ENCODE results near the gene POPDC3.
"Not testable (repeated sequence)": the region's sequence is repeated elsewhere in the genome, so short reads cannot be mapped to it uniquely, and the experiment has no call there.

POPDC3 gene

GRCh38 chr6:105184921-105185320, 5.1 kb upstream of the POPDC3 start:
- no peaks in the 10 kb centered on the region for H3K36me3 Mint-ChIP-seq
- H3K4me1 Mint-ChIP-seq, result peaks cover 5% of the 10 kb centered on the region
- H3K27ac Mint-ChIP-seq, result no peak overlapping the region
- no peak for ATAC-seq
- H3K4me3 Mint-ChIP-seq, result no peak overlapping the region
- H3K27me3 Mint-ChIP-seq, result peaks cover 51% of the 10 kb centered on the region
- no peaks in the 10 kb centered on the region for H3K9me3 Mint-ChIP-seq

GRCh38 chr6:105181981-105182515, 2.2 kb upstream of the POPDC3 start:
- Mint-ChIP-seq H3K4me3 (no peak overlapping the region), H3K4me1 (peaks cover 6% of the 10 kb centered on the region), H3K27me3 (peaks cover 68% of the 10 kb centered on the region), H3K9me3 (no peaks in the 10 kb centered on the region), H3K36me3 (no peaks in the 10 kb centered on the region), H3K27ac (no peak overlapping the region)
- no peak for ATAC-seq

DNA sequence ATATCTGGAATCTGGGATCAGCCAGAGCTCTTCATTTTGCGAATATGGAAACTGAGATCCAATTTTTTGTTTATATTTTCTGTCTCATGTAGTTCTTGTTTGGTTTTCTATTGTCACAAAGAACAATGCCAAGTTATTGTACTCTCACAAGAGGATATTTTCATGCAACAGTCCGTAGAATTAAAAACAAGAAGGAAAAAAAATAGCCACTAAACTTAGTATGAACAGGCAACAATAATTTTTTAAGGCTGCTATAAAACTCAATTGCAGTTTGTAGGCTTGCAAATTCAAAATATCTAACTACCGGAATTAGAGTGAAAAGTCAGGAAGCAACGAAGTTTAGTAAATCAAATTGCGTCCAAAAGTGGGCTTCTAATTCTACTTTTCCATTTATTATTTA, 1.2 kb downstream of the POPDC3 start:
- Mint-ChIP-seq H3K4me3 (no peak overlapping the region), H3K27ac (no peak overlapping the region), H3K4me1 (peaks cover 6% of the 10 kb centered on the region), H3K9me3 (no peaks in the 10 kb centered on the region), H3K27me3 (peaks cover 65% of the 10 kb centered on the region), H3K36me3 (no peaks in the 10 kb centered on the region)
- ATAC-seq, result no peak

GRCh38 chr6:105178110-105178509, 1.7 kb downstream of the POPDC3 start:
- ATAC-seq, result no peak
- H3K27me3 Mint-ChIP-seq, result peaks cover 65% of the 10 kb centered on the region

DNA sequence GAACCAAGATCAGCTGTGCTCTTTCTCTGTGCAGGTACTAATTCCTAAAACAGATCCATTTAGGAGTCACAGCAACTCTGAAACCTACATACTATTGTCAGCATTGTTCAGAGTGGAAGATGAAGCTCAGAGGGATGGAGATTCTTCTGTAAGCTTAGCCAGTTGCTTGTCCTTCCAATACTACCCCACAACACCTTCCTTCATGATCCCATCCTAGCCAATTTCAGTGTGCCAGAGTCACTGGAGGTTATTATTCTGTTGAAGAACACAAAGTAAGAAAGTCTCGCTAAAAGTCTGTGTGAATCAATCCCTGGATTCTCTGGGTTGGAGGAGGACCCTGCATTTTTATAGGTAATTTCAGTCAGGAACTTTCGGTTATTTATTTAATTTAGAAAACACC, 2.3 kb downstream of the POPDC3 start:
- Mint-ChIP-seq H3K9me3 (no peaks in the 10 kb centered on the region), H3K27me3 (peaks cover 59% of the 10 kb centered on the region), H3K4me1 (peaks cover 6% of the 10 kb centered on the region), H3K4me3 (no peak overlapping the region), H3K27ac (no peak overlapping the region), H3K36me3 (no peaks in the 10 kb centered on the region)
- no peak for ATAC-seq

More at GRCh38 chr6:105178110-105178509, 1.7 kb downstream of the POPDC3 start:
- peaks cover 6% of the 10 kb centered on the region for H3K4me1 Mint-ChIP-seq
- no peak overlapping the region for H3K4me3 Mint-ChIP-seq
- H3K36me3 Mint-ChIP-seq, result no peaks in the 10 kb centered on the region
- H3K27ac Mint-ChIP-seq, result no peak overlapping the region
- no peaks in the 10 kb centered on the region for H3K9me3 Mint-ChIP-seq

DNA sequence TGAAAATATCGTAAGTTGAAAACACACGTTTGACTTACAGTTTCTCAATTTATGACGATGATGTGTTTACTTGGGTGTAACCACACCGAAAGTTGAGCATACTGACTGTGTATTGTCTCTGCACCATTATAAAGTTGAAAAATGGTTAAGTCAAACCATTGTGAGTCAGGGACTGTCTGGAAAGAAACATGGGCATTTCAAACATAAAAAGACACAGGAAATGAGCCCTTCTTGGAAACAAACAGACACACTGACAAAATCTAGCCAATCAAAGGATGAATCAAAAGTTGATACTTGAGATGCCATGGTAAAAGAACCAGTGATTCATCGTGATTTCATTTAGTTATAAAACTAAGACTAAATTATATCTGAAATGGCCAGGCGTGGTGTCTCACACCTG, 5.3 kb downstream of the POPDC3 start:
- no peak for ATAC-seq
- no peaks in the 10 kb centered on the region for H3K36me3 Mint-ChIP-seq
- H3K27ac Mint-ChIP-seq, result no peak overlapping the region

DNA sequence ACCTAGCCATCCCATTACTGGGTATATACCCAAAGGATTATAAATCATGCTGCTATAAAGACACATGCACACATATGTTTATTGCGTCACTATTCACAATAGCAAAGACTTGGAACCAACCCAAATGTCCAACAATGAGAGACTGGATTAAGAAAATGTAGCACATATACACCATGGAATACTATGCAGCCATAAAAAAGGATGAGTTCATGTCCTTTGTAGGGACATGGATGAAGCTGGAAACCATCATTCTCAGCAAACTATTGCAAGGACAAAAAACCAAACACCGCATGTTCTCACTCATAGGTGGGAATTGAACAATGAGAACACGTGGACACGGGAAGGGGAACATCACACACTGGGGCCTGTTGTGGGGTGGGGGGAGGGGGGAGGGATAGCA, 7.3 kb downstream of the POPDC3 start:
- H3K27ac Mint-ChIP-seq, H3K4me1 Mint-ChIP-seq, H3K9me3 Mint-ChIP-seq, H3K36me3 Mint-ChIP-seq, H3K4me3 Mint-ChIP-seq, ATAC-seq: not testable (repeated sequence)
- H3K27me3 Mint-ChIP-seq, result peaks cover 20% of the 10 kb centered on the region

More for the DNA sequence above, 5.3 kb downstream of the POPDC3 start:
- H3K4me1 Mint-ChIP-seq, result no peaks in the 10 kb centered on the region
- no peaks in the 10 kb centered on the region for H3K9me3 Mint-ChIP-seq
- H3K27me3 Mint-ChIP-seq, result peaks cover 39% of the 10 kb centered on the region
- no peak overlapping the region for H3K4me3 Mint-ChIP-seq

- ATAC-seq, result no peak
- peaks cover 28% of the 10 kb centered on the region for H3K27me3 Mint-ChIP-seq
Observed at GRCh38 chr6:105170059-105170458, 9.8 kb downstream of the POPDC3 start.

DNA sequence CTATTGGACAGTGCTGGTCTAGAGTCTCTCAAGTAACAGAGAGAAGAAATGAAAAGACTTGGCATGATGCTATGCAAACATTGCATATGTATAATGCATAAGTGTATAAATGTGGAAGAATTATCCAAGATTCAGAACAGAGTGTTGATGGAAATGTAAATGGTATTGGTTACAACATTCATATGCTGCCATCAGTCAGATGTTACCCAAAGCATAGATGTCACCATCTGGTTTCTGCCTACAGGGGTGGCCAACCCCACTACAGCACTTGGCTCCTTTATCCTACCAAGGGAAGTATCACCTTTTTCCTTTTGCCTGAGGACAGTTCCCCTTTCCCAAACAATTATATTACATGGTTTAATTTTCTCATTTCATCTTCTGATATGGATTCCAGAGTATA, 11.9 kb downstream of the POPDC3 start:
- Mint-ChIP-seq H3K36me3 (no peaks in the 10 kb centered on the region), H3K4me3 (no peak overlapping the region), H3K9me3 (no peaks in the 10 kb centered on the region), H3K4me1 (no peaks in the 10 kb centered on the region), H3K27ac (no peak overlapping the region), H3K27me3 (peaks cover 19% of the 10 kb centered on the region)
- ATAC-seq, result no peak

More at GRCh38 chr6:105170059-105170458, 9.8 kb downstream of the POPDC3 start:
- H3K27ac Mint-ChIP-seq, result no peak overlapping the region
- no peaks in the 10 kb centered on the region for H3K36me3 Mint-ChIP-seq
- no peaks in the 10 kb centered on the region for H3K9me3 Mint-ChIP-seq
- no peaks in the 10 kb centered on the region for H3K4me1 Mint-ChIP-seq
- H3K4me3 Mint-ChIP-seq, result no peak overlapping the region

DNA sequence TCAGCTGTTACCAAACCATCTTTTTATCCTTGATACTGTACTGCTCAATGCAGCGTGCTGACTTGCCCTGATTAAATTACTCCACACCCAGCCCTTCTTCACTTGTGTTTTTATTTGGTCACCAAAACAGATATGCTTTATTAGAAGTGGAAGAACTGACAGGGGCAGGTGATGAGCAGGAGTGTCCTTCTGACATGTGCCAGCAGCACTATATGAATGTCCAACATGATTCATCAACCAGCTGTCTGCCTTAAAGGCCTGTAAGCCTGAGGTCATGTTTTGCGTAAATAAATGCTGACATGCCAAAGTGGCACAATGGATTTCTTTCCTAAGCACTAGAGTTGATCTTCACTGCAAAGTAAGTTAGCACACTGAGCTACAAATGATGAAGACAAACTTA, 15.4 kb downstream of the POPDC3 start:
- Mint-ChIP-seq H3K4me3 (no peak overlapping the region), H3K9me3 (no peaks in the 10 kb centered on the region), H3K27me3 (peaks cover 10% of the 10 kb centered on the region), H3K36me3 (no peaks in the 10 kb centered on the region), H3K4me1 (no peaks in the 10 kb centered on the region), H3K27ac (no peak overlapping the region)
- no peak for ATAC-seq

GRCh38 chr6:105163183-105163582, 16.6 kb downstream of the POPDC3 start:
- Mint-ChIP-seq H3K4me3 (no peak overlapping the region), H3K36me3 (no peaks in the 10 kb centered on the region), H3K4me1 (no peaks in the 10 kb centered on the region), H3K27me3 (peaks cover 10% of the 10 kb centered on the region), H3K27ac (no peak overlapping the region), H3K9me3 (no peaks in the 10 kb centered on the region)
- ATAC-seq, result no peak

- H3K27ac Mint-ChIP-seq, result no peak overlapping the region
- no peaks in the 10 kb centered on the region for H3K9me3 Mint-ChIP-seq
- no peaks in the 10 kb centered on the region for H3K36me3 Mint-ChIP-seq
- peaks cover 8% of the 10 kb centered on the region for H3K27me3 Mint-ChIP-seq
- no peaks in the 10 kb centered on the region for H3K4me1 Mint-ChIP-seq
- no peak for ATAC-seq
- H3K4me3 Mint-ChIP-seq, result no peak overlapping the region
Observed at GRCh38 chr6:105162377-105162776, 17.4 kb downstream of the POPDC3 start.

GRCh38 chr6:105161421-105161820, 18.4 kb downstream of the POPDC3 start:
- H3K36me3 Mint-ChIP-seq, result no peaks in the 10 kb centered on the region
- no peak overlapping the region for H3K27ac Mint-ChIP-seq
- no peaks in the 10 kb centered on the region for H3K4me1 Mint-ChIP-seq
- ATAC-seq, result no peak
- H3K4me3 Mint-ChIP-seq, result no peak overlapping the region
- no peaks in the 10 kb centered on the region for H3K27me3 Mint-ChIP-seq
- no peaks in the 10 kb centered on the region for H3K9me3 Mint-ChIP-seq

GRCh38 chr6:105153676-105154075, 26.1 kb downstream of the POPDC3 start:
- Mint-ChIP-seq H3K9me3 (no peaks in the 10 kb centered on the region), H3K27me3 (no peaks in the 10 kb centered on the region), H3K4me1 (no peaks in the 10 kb centered on the region), H3K4me3 (no peak overlapping the region), H3K27ac (no peak overlapping the region), H3K36me3 (no peaks in the 10 kb centered on the region)
- ATAC-seq, result no peak

- H3K36me3 Mint-ChIP-seq, result no peaks in the 10 kb centered on the region
- no peak overlapping the region for H3K4me3 Mint-ChIP-seq
- H3K27ac Mint-ChIP-seq, result no peak overlapping the region
- no peak for ATAC-seq
- no peaks in the 10 kb centered on the region for H3K27me3 Mint-ChIP-seq
- H3K9me3 Mint-ChIP-seq, result no peaks in the 10 kb centered on the region
- H3K4me1 Mint-ChIP-seq, result no peaks in the 10 kb centered on the region
Observed at GRCh38 chr6:105152880-105153279, 26.9 kb downstream of the POPDC3 start.

GRCh38 chr6:105151644-105152043, 28.2 kb downstream of the POPDC3 start:
- no peak for ATAC-seq
- Mint-ChIP-seq H3K36me3 (no peaks in the 10 kb centered on the region), H3K9me3 (no peaks in the 10 kb centered on the region), H3K27ac (no peak overlapping the region), H3K4me1 (no peaks in the 10 kb centered on the region), H3K4me3 (no peak overlapping the region), H3K27me3 (no peaks in the 10 kb centered on the region)

- peaks cover 62% of the 10 kb centered on the region for H3K27me3 Mint-ChIP-seq
Observed at GRCh38 chr6:105138141-105138540, 41.7 kb downstream of the POPDC3 start.

More at GRCh38 chr6:105138141-105138540, 41.7 kb downstream of the POPDC3 start:
- no peak overlapping the region for H3K27ac Mint-ChIP-seq
- H3K4me3 Mint-ChIP-seq, result no peak overlapping the region
- H3K9me3 Mint-ChIP-seq, result no peaks in the 10 kb centered on the region
- ATAC-seq, result no peak
- peaks cover 6% of the 10 kb centered on the region for H3K4me1 Mint-ChIP-seq
- H3K36me3 Mint-ChIP-seq, result no peaks in the 10 kb centered on the region
